HEK293 (cell line): ENCODE data around the gene LY6G5C.
"Not testable (repeated sequence)": the region's sequence is repeated elsewhere in the genome, so short reads cannot be mapped to it uniquely, and the experiment has no call there.

Experiments
- CTCF ChIA-PET: fragments of 350-600 bp; formaldehyde crosslinking; extraction: SDS; loops from one replicate; lab custom pipeline; 2021; ENCODE audit warnings: antibody characterized with exemption; lab: Yijun Ruan, JAX
- POLR2A ChIA-PET: fragments of 300-600 bp; formaldehyde crosslinking; extraction: SDS; loops from one replicate; lab custom pipeline; 2020; ENCODE audit warnings: antibody characterized with exemption, inconsistent platforms; lab: Yijun Ruan, JAX
- H3K27ac ChIP-seq: fragments of 200-500 bp; sonication (Bioruptor generic); 2 replicates; pipeline ENCODE4 v1.5.1; 2014; ENCODE audit warnings: low read depth, low read length, control low read depth, inconsistent platforms; ENCODE audit errors: extremely low read depth
- H3K36me3 ChIP-seq, 2 experiments: fragments of 200-500 bp in 1 of 2; sonication (Bioruptor generic) in 1 of 2; 1 replicate in 1 of 2; 2 replicates in 1 of 2; pipeline ENCODE4 v1.5.1; 2014 to 2017; ENCODE audit warnings: inconsistent platforms in 2 of 2, low read length in 2 of 2; ENCODE audit not compliant: control insufficient read depth in 2 of 2, insufficient read depth in 1 of 2
- H3K4me1 ChIP-seq: fragments of 200-500 bp; sonication (Bioruptor generic); 2 replicates; pipeline ENCODE4 v1.5.1; 2014; ENCODE audit warnings: mild to moderate bottlenecking, low read length, inconsistent platforms; ENCODE audit not compliant: control insufficient read depth, insufficient read depth
- H3K4me3 ChIP-seq: 2 replicates; pipeline ENCODE4 v1.5.1; 2011; ENCODE audit warnings: low read depth, mild to moderate bottlenecking, control low read depth, low read length, moderate library complexity
- H3K9me3 ChIP-seq: fragments of 200-500 bp; sonication (Bioruptor generic); 2 replicates; pipeline ENCODE4 v1.5.1; 2014; ENCODE audit warnings: low read depth, low read length, inconsistent platforms; ENCODE audit not compliant: control insufficient read depth, insufficient read depth
- GLI4 ChIP-seq: fragments of 450-650 bp; formaldehyde crosslinking; IDR thresholded peaks from 2 replicates; pipeline ENCODE4 v1.5.1; 2016; ENCODE audit warnings: missing biosample characterization, missing genetic modification characterization
- KLF1 ChIP-seq: fragments of 450-650 bp; formaldehyde crosslinking; IDR thresholded peaks from 2 replicates; pipeline ENCODE4 v1.5.1; 2016; ENCODE audit warnings: missing biosample characterization, missing genetic modification characterization
- ZBTB48 ChIP-seq: fragments of 450-650 bp; formaldehyde crosslinking; IDR thresholded peaks from 2 replicates; pipeline ENCODE4 v1.5.1; 2016; ENCODE audit warnings: missing biosample characterization, missing genetic modification characterization
- ZIC2 ChIP-seq: fragments of 450-650 bp; formaldehyde crosslinking; IDR thresholded peaks from 2 replicates; pipeline ENCODE4 v1.5.1; 2016; ENCODE audit warnings: missing biosample characterization, missing genetic modification characterization
- ZNF121 ChIP-seq: fragments of 450-650 bp; formaldehyde crosslinking; IDR thresholded peaks from 2 replicates; pipeline ENCODE4 v1.5.1; 2016; ENCODE audit warnings: missing biosample characterization, missing genetic modification characterization
- ZNF146 ChIP-seq: fragments of 450-650 bp; formaldehyde crosslinking; IDR thresholded peaks from 2 replicates; pipeline ENCODE4 v1.5.1; 2016; ENCODE audit warnings: missing biosample characterization, missing genetic modification characterization
- ZNF341 ChIP-seq: fragments of 450-650 bp; formaldehyde crosslinking; IDR thresholded peaks from 2 replicates; pipeline ENCODE4; 2016; ENCODE audit warnings: low read depth, missing biosample characterization, missing genetic modification characterization
- ZNF366 ChIP-seq: fragments of 450-650 bp; formaldehyde crosslinking; conservative IDR thresholded peaks from 2 replicates; pipeline ENCODE4 v1.5.1; 2016; ENCODE audit warnings: missing biosample characterization, missing genetic modification characterization
- ZNF510 ChIP-seq: fragments of 450-650 bp; formaldehyde crosslinking; IDR thresholded peaks from 2 replicates; pipeline ENCODE4 v1.5.1; 2018; ENCODE audit warnings: mild to moderate bottlenecking, missing genetic modification characterization, missing biosample characterization; ENCODE audit not compliant: insufficient replicate concordance
- ZNF521 ChIP-seq: fragments of 450-650 bp; formaldehyde crosslinking; IDR thresholded peaks from 2 replicates; pipeline ENCODE4 v1.5.1; 2017; ENCODE audit warnings: missing biosample characterization, mild to moderate bottlenecking, missing genetic modification characterization
- TF ChIP-seq, protein P1 (sequence below): fragments of 450-650 bp; formaldehyde crosslinking; optimal IDR thresholded peaks from 2 replicates; pipeline ENCODE3; 2016; ENCODE audit warnings: missing biosample characterization, mild to moderate bottlenecking, missing genetic modification characterization
- TF ChIP-seq, protein P2 (sequence below): fragments of 450-650 bp; formaldehyde crosslinking; IDR thresholded peaks from 2 replicates; pipeline ENCODE4 v1.5.1; 2016; ENCODE audit warnings: missing biosample characterization, missing genetic modification characterization
- TF ChIP-seq, protein P3 (sequence below): fragments of 450-650 bp; formaldehyde crosslinking; IDR thresholded peaks from 2 replicates; pipeline ENCODE4 v1.5.1; 2017; ENCODE audit warnings: missing biosample characterization, missing genetic modification characterization
- TF ChIP-seq, protein P4 (sequence below): fragments of 450-650 bp; formaldehyde crosslinking; IDR thresholded peaks from 2 replicates; pipeline ENCODE4 v1.5.1; 2016; ENCODE audit warnings: missing biosample characterization, missing genetic modification characterization
- TF ChIP-seq, protein P5 (sequence below): fragments of 450-650 bp; formaldehyde crosslinking; IDR thresholded peaks from 2 replicates; pipeline ENCODE4 v1.5.1; 2017; ENCODE audit warnings: missing biosample characterization, mild to moderate bottlenecking, missing genetic modification characterization, moderate library complexity

LY6G5C gene

DNA sequence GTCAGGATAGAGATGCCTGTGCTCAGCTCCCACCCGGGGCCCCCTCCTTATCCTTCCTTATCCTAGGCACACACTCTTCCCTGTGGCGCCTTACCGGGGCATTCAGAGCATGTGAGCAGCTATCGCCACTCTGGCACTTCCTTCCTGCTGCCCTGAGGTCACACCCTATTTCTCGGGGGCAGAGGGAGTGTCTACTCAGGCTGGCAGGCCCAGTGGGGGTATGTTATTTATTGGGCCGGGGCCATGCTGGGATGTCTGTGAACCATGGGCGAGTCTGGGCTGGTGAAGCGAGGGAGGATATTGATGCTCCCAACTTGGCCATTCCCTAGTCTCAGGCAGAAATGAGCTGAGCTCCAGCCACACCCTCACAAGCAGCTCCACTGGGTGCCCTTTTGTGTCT, 30.4 kb upstream of the LY6G5C start (continued):
- TF ChIP-seq, protein P1, sequence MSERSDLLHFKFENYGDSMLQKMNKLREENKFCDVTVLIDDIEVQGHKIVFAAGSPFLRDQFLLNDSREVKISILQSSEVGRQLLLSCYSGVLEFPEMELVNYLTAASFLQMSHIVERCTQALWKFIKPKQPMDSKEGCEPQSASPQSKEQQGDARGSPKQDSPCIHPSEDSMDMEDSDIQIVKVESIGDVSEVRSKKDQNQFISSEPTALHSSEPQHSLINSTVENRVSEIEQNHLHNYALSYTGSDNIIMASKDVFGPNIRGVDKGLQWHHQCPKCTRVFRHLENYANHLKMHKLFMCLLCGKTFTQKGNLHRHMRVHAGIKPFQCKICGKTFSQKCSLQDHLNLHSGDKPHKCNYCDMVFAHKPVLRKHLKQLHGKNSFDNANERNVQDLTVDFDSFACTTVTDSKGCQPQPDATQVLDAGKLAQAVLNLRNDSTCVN, result no peak
- no peak for TF ChIP-seq ZBTB48 (tag by site-specific recombination)
- no peak for TF ChIP-seq ZNF510 (tag by site-specific recombination)
- TF ChIP-seq, protein P2, sequence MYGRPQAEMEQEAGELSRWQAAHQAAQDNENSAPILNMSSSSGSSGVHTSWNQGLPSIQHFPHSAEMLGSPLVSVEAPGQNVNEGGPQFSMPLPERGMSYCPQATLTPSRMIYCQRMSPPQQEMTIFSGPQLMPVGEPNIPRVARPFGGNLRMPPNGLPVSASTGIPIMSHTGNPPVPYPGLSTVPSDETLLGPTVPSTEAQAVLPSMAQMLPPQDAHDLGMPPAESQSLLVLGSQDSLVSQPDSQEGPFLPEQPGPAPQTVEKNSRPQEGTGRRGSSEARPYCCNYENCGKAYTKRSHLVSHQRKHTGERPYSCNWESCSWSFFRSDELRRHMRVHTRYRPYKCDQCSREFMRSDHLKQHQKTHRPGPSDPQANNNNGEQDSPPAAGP, result peak; percentile 89
- TF ChIP-seq ZNF521 (tag by site-specific recombination), result no peak
- TF ChIP-seq KLF1, result peak; percentile 71
- peak; percentile 34; the same call in 1 of the 2 replicates for TF ChIP-seq ZNF341 (tag by site-specific recombination)
- TF ChIP-seq, protein P3, sequence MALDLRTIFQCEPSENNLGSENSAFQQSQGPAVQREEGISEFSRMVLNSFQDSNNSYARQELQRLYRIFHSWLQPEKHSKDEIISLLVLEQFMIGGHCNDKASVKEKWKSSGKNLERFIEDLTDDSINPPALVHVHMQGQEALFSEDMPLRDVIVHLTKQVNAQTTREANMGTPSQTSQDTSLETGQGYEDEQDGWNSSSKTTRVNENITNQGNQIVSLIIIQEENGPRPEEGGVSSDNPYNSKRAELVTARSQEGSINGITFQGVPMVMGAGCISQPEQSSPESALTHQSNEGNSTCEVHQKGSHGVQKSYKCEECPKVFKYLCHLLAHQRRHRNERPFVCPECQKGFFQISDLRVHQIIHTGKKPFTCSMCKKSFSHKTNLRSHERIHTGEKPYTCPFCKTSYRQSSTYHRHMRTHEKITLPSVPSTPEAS (tag by site-specific recombination), result no peak
- peak; percentile 85 for TF ChIP-seq ZIC2 (tag by site-specific recombination)

DNA sequence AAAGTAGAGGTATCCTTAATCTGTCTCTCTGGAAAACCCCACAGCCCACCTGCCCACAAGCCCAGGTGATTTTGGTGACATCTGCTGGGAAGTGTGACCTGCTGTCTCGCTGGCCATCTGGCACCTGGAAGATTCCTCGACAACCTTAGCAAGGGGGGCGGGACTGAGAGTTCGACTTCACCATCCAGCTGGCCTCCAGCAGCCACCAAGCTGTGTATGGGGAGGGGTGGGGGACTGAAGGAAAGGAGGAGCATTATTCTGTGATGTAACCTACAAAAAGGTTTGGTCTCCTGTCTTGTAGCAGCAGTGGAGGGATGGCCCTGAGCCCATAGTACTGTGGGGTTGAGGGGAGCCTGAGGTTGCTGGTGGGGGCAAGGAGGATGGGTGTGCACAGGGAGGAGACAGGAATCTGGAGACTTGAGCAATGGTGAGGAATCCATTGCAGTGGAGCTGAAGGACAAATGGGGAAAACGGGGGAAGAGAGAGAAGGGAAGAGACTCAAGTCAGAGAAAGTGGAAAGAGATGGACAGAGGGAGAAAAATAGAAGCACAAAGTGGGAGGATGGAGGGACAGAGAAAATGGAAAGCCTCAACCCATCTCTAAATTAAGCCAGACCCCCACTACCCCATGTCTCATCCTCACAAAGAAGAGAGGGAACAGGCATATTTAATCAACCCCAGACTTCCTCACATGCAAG, 29.8 kb upstream of the LY6G5C start:
- POLR2A ChIA-PET, result interaction anchor here (1.3 to 2.0 kb wide), 4 partner anchors 8 to 117 kb away, joined by 3 to 11 read pairs (median 6); partner anchors contain the start of genes ABHD16A, DDAH2 and HSPA1B
- TF ChIP-seq ZNF146 (tag by site-specific recombination) (0 out of 2 replicates have a peak, but pooled peaks have one; percentile 5), GLI4 (no peak), ZNF366 (tag by site-specific recombination) (peak; percentile 54; the same call in 1 of the 2 replicates)
- CTCF ChIA-PET, result interaction anchor here (0.6 to 1.2 kb wide), 4 partner anchors 9 to 114 kb away, joined by 3 to 5 read pairs (median 4); no protein-coding TSS in a partner anchor
- no peaks in the 10 kb centered on the region for H3K36me3 ChIP-seq
- H3K9me3 ChIP-seq, result no peaks in the 10 kb centered on the region
- H3K27ac ChIP-seq, result no peak overlapping the region
- no peak overlapping the region for H3K4me3 ChIP-seq
- peaks cover 4% of the 10 kb centered on the region for H3K4me1 ChIP-seq

DNA sequence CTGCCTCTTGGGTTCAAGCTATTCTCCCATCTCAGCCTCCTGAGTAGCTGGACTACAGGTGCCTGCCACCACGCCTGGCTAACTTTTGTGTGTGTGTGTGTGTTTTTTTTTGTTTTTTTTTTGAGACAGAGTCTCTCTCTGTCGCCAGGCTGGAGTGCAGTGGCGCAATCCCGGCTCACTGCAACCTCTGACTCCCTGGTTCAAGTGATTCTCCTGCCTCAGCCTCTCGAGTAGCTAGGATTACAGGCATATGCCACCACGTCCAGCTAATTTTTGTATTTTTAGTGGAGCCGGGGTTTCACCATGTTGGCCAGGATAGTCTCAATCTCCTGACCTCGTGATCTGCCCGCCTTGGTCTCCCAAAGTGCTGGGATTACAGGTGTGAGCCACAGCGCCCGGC, 28.3 kb upstream of the LY6G5C start:
- not testable (repeated sequence) for H3K9me3 ChIP-seq, H3K27ac ChIP-seq, H3K4me3 ChIP-seq, H3K36me3 ChIP-seq, H3K4me1 ChIP-seq
- POLR2A ChIA-PET, result interaction anchor here (0.6 to 1.0 kb wide), 2 partner anchors 27 to 309 kb away, joined by 4 read pairs; partner anchors contain the start of gene CLIC1
- TF ChIP-seq, protein P4, sequence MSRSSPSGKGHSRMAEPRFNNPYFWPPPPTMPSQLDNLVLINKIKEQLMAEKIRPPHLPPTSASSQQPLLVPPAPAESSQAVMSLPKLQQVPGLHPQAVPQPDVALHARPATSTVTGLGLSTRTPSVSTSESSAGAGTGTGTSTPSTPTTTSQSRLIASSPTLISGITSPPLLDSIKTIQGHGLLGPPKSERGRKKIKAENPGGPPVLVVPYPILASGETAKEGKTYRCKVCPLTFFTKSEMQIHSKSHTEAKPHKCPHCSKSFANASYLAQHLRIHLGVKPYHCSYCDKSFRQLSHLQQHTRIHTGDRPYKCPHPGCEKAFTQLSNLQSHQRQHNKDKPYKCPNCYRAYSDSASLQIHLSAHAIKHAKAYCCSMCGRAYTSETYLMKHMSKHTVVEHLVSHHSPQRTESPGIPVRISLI (tag by site-specific recombination), result 0 out of 2 replicates have a peak, but pooled peaks have one; percentile 34
- CTCF ChIA-PET, result interaction anchor here (0.6 kb wide), 1 partner anchor 53 kb away, joined by 3 read pairs; no protein-coding TSS in a partner anchor

DNA sequence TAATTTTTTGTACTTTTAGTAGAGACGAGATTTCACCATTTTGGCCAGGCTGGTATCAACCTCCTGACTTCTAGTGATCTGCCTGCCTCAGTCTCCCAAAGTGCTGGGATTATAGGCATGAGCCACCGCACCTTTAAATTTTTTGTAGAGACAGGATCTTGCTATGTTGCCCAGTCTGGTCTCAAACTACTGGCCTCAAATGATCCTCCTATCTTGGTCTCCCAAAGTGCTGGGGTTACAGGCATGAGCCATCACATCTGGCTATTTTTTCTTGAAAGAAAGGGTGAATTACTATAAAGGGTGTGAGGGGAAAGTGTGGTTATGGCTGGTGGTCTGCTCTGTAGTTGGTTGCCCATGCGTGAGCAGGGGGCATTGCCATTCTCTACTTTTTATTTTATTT, 27.4 kb upstream of the LY6G5C start:
- Histone ChIP-seq H3K36me3 (no peaks in the 10 kb centered on the region), H3K27ac (no peak overlapping the region), H3K4me3 (no peak overlapping the region), H3K4me1 (no peaks in the 10 kb centered on the region), H3K9me3 (no peaks in the 10 kb centered on the region)
- ChIA-PET CTCF (interaction anchor here (0.6 kb wide), 2 partner anchors 14 to 52 kb away, joined by 3 read pairs; no protein-coding TSS in a partner anchor), POLR2A (interaction anchor here (1.6 kb wide), 1 partner anchor 28 kb away, joined by 3 read pairs; the partner anchor contains the start of gene CLIC1)
- TF ChIP-seq, protein P5, sequence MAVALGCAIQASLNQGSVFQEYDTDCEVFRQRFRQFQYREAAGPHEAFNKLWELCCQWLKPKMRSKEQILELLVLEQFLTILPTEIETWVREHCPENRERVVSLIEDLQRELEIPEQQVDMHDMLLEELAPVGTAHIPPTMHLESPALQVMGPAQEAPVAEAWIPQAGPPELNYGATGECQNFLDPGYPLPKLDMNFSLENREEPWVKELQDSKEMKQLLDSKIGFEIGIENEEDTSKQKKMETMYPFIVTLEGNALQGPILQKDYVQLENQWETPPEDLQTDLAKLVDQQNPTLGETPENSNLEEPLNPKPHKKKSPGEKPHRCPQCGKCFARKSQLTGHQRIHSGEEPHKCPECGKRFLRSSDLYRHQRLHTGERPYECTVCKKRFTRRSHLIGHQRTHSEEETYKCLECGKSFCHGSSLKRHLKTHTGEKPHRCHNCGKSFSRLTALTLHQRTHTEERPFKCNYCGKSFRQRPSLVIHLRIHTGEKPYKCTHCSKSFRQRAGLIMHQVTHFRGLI (tag by site-specific recombination), result no peak
- peak; percentile 88 for TF ChIP-seq ZNF121
